ENCODE data around the gene CHCHD2.

DNA sequence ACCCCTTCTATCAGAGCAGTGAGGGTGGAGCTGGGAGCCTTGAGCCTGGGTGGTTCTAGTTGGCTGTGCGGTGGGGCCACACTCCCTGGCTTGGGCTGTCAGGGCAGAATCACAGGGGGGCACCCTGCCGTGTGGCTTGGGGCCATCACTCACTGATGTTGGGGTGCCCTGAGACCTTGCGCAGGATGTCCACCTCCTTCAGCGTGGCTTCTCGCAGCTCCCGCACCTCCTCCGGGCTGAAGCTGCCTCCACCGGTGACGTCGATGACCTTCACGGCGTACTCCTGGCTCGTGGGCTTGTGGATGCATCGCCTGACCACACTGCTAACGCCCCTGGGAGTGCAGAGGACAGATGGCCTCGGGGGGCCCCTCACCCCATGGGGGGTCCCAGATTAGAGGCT, 18.8 kb downstream of the CHCHD2 start:
- TF ChIP-seq, protein P1, sequence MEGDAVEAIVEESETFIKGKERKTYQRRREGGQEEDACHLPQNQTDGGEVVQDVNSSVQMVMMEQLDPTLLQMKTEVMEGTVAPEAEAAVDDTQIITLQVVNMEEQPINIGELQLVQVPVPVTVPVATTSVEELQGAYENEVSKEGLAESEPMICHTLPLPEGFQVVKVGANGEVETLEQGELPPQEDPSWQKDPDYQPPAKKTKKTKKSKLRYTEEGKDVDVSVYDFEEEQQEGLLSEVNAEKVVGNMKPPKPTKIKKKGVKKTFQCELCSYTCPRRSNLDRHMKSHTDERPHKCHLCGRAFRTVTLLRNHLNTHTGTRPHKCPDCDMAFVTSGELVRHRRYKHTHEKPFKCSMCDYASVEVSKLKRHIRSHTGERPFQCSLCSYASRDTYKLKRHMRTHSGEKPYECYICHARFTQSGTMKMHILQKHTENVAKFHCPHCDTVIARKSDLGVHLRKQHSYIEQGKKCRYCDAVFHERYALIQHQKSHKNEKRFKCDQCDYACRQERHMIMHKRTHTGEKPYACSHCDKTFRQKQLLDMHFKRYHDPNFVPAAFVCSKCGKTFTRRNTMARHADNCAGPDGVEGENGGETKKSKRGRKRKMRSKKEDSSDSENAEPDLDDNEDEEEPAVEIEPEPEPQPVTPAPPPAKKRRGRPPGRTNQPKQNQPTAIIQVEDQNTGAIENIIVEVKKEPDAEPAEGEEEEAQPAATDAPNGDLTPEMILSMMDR (IDR thresholded peaks at IDR 0.05; ENCODE audit: poor library complexity): no peak
- no peak for TF ChIP-seq EZH2phosphoT487 (IDR thresholded peaks at IDR 0.05; ENCODE audit: low read depth, severe bottlenecking, unreplicated experiment)

Data from hepatocyte (in vitro differentiated cells).